CD4-positive, alpha-beta T cell treated with Interleukin-17A for 4 hours (primary cell): Measurements from ENCODE around the gene RBM4B.
A peak's percentile ranks its signal among the peaks of the same experiment; 100 is the strongest.

Experiments
- DNase-seq: peaks from one replicate; pipeline ENCODE4 v3.0.0-alpha.2; 2020; ENCODE audit warnings: mixed read lengths

The RBM4B gene

GRCh38 chr11:66639066-66639813 is 38.4 kb downstream of the RBM4B start:
- peak; percentile 32 for DNase-seq

GRCh38 chr11:66638177-66639065 is 39.3 kb downstream of the RBM4B start, which contains the start of gene RBM4:
RBM4 (plus strand) TSS chr11:66638703; CDS start chr11:66639712, 1,009 bp downstream.
- DNase-seq: peak; percentile 94

GRCh38 chr11:66637557-66638176 is 40.0 kb downstream of the RBM4B start:
- no peak for DNase-seq

GRCh38 chr11:66636411-66636810 is 41.3 kb downstream of the RBM4B start:
- DNase-seq: no peak

DNA sequence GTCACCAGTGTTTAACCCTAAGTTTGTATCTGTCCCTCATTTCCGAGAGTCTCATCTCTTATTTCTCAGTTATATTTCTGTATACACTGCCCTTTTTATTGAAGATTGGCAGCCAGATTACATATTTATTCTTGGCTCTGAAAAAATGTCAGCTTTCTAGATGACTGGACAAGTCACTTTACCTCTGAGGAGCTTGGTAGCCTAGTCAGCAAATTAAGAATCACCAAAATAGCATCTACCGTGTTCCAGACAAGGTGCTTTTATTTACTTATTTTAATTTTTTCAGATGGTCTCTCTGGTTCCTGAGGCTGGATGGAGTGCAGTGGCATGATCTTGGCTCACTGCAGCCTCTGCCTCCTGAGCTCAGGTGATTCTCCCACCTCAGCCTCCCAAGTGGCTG is 44.7 kb downstream of the RBM4B start:
- no peak for DNase-seq

- no peak for DNase-seq
Observed at GRCh38 chr11:66631883-66632282, 45.8 kb downstream of the RBM4B start.

- DNase-seq: no peak
Observed at GRCh38 chr11:66629356-66629755, 48.3 kb downstream of the RBM4B start.

- DNase-seq: no peak
Observed at GRCh38 chr11:66628061-66628603, 49.6 kb downstream of the RBM4B start.

DNA sequence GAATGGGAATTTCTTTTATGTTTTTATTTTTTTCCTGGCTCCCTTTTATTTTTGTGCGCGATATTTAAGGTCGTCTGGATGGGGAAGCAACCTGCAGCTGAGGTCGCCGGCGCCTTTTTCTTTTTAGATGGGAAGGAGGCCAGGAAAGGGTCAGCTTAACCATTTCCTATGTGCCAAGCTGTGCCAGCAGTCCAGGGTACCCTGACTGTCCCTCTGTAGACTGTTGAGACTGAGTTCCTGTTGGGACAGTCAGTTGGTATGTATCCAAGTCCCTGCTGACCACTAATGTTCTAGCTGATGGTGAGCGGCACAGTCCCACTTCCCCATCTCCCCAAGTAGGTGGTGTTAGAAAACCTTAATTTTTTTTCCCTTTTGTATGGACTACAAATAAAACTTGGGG is 50.8 kb downstream of the RBM4B start:
- no peak for DNase-seq

DNA sequence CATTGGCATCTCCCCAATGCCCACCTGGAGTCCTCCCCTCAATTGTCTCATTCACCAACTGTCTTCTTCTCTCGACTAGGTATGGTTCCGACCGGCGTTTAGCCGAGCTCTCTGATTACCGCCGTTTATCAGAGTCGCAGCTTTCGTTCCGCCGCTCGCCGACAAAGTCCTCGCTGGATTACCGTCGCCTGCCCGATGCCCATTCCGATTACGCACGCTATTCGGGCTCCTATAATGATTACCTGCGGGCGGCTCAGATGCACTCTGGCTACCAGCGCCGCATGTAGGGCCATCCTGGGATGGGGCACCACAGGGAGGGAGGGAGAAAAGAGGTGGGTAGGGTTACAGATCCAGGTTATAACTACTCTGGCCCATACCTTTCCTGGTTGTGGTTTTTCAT is 51.3 kb downstream of the RBM4B start:
- DNase-seq: no peak

GRCh38 chr11:66625752-66626149 is 51.9 kb downstream of the RBM4B start:
- no peak for DNase-seq

DNA sequence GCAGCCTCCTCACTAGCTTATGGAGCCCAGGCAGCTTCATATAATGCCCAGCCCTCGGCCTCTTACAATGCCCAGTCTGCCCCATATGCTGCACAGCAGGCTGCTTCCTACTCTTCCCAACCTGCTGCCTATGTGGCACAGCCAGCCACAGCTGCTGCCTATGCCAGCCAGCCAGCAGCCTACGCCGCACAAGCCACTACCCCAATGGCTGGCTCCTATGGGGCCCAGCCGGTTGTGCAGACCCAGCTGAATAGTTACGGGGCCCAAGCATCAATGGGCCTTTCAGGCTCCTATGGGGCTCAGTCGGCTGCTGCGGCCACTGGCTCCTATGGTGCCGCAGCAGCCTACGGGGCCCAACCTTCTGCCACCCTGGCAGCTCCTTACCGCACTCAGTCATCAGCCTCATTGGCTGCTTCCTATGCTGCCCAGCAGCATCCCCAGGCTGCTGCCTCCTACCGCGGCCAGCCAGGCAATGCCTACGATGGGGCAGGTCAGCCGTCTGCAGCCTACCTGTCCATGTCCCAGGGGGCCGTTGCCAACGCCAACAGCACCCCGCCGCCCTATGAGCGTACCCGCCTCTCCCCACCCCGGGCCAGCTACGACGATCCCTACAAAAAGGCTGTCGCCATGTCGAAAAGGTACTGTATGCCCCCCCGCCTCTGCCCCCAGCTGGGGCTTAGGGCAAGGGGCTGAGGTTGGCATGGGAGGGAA is 52.5 kb downstream of the RBM4B start:
- no peak for DNase-seq

- DNase-seq: no peak
Observed at GRCh38 chr11:66624450-66624849, 53.2 kb downstream of the RBM4B start.

DNA sequence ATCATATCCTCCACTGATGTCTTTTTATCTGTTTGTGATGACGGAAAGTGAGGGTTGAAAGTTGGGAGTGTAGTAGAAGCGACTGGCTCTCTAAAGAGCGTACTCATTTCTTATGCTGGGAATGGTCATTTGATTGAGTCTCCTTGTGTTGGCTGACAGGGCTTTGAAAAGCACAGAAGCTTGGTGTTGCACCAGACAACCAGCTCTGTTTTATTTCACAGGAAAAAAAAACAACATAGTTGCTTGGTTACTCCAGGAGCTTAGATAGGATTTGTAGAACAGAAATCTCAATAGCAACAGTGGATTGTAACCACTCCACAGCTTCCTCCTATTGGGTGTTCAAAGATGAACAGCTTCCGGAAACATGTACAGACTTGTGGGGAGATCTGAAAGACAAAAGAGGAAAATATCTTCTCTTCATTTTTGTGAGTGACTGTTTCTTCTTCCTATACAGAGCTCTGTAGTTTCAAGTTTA is 58.6 kb downstream of the RBM4B start:
- no peak for DNase-seq

DNA sequence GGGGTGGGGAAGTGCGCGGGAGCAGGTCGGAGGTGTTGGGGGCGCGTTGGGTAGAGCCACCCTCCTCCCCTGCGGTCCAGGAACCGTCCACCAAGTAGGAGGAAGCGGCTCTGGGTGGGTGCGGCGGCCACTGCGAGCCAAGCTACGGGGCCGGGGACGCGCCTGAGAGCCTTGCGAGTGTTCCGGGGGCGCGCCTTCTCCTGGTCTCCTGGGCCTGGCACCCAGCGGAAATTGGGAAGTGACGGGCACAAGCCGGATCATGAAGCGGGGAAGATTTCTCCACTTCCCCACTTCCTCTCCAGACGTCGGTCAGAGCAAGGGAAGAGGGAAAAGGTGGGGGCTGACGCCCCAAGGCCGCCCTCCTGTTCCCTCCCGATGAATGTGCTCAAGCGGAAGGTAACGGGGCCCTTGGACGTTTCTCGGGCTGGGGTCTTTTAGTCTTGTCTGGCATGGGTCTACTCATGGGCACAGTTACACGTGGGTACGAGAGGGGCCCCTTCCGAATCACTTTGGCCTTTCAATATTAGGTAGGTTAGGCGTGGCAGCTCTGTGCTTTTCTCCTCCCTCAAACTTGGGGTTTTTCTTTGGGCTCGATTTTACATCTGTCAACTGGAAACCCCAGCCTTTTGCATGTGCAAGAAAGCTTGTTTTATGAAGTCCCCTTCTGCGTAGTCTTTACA is 60.4 kb downstream of the RBM4B start:
- no peak for DNase-seq

DNA sequence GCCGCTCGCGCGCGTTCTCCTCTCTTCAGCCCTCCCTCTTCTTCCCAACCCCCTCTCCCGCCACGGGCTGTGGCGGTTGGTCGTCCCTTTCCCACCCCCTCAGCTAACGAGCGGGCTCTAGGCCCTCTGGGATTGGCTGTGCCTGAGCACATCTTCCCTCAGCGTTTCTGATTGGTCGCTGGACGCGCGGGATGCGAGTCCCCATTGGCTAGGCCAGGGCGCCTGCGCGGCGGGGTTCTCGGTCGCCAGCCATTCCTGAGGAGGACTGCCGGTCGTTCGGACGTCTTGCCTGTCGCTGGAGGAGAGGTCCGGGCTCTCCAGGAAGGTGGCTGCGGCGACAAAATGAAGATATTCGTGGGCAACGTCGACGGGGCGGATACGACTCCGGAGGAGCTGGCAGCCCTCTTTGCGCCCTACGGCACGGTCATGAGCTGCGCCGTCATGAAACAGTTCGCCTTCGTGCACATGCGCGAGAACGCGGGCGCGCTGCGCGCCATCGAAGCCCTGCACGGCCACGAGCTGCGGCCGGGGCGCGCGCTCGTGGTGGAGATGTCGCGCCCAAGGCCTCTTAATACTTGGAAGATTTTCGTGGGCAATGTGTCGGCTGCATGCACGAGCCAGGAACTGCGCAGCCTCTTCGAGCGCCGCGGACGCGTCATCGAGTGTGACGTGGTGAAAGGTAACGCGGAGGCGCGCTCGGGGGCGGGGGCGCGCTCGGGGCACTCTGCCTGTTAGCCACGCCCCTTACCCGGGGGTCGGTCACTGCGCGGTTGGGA is 61.1 kb downstream of the RBM4B start, which contains the start of gene RBM14:
Gene RBM14 (plus strand): TSS at position 252 of the 776 bp plus-strand sequence. CDS start 91 bp downstream, at position 343.
- peak; percentile 98 for DNase-seq
